T-helper 22 cell (primary cell): ENCODE measurements around the gene FAM180A.
"Not testable (repeated sequence)": the region's sequence is repeated elsewhere in the genome, so short reads cannot be mapped to it uniquely, and the experiment has no call there.

Experiments
- DNase-seq: peaks from one replicate; pipeline ENCODE4 v3.0.0-alpha.2; 2020; ENCODE audit warnings: low read depth

Gene FAM180A

DNA sequence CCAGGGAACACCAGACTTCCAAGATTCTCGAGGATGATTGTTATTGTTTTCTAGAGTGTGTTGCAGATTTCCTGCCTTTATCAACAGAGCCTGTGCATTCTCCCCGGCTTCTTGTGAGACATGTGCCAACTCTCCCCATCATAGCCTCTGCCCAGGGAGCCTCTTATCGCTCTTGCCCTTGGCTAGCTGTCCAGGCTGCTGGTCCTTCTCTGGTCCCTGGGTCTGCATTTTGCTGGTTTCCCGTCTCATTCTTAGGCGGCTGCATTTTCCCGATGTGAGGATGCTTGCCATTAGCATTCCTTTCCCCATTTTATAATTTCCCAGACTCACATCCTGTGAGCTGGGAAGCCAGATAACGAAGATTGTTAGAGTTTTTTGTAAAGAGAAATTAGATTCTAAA is 35.8 kb downstream of the FAM180A start:
- DNase-seq = no peak

DNA sequence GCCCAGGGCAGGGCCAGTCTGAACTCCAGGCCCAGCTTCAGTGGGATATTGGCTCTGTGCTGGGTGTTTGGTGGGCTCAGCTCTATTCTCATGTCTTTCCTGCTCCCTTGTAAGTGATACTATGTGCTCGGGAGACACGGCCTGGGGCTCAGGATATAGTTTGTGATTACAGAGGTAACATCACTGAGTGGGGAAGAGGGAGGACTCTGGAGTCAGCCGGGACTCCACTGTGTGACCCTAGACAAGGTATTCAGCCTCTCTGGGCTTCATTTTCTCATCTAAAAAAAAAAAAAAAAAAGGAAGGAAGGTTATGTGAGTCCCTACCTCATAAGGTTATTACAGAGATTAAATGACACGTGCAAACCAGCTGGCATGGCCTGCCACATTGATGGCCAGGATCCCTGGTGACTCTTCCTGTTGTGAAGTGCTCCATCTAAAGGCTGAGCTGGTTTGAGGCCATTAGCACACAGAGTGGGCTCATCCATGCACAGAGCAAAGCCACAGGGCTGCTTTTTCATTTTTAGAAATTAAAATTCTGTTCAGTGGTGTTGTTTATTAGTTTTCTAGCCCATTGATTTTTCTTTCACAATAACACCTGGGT is 36.3 kb downstream of the FAM180A start:
- DNase-seq = no peak

DNA sequence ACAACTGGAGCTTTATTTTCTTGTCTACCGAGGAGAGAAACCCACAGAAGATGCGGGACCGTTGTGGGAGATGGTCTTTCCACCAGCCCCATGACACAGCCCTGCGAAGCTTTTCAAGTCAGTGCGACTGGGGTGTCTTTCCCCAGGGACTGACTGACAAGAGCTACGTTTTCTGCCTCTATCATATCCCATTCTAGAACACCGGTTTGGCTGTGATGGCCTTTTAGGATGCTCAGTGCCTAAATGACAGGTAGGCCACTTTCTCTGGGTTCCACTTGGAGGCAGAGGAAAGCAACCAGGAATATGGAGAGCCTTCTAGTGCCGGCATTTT is 37.5 kb downstream of the FAM180A start:
- DNase-seq = no peak

DNA sequence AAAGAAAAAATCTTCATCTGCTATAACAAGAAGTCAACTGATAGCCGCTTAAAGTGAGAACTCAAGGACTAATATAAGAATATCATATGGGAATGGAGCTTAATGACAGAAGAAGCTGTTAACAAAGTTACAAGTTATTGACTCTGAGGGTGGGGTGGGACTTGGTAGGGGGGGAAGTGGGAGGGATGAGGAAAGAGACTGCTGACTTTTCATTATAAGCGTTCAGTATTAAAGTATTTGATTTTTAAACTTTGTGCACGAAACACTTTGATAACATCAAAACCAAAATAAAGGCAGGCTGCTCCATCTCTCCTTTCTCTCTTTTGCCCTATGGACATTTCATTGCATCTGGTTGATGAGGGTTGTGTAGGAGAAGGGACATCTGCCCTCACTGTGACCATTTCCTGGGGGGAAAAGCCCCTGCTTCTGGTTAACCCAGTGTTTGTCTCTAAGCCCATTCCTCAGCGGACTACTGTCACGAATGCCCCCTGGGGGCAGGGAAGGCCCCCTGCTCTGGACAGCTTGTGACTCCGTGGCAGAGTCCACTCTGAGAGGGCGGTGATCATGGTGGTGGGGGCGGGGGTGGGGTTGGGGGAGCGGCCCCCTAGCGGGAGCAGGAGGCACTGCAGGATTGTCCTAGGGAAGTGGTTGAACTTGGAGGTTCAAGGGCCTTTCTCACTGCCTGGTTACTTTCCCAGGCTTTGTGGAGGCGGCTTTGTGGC is 38.0 kb downstream of the FAM180A start:
- no peak for DNase-seq

DNA sequence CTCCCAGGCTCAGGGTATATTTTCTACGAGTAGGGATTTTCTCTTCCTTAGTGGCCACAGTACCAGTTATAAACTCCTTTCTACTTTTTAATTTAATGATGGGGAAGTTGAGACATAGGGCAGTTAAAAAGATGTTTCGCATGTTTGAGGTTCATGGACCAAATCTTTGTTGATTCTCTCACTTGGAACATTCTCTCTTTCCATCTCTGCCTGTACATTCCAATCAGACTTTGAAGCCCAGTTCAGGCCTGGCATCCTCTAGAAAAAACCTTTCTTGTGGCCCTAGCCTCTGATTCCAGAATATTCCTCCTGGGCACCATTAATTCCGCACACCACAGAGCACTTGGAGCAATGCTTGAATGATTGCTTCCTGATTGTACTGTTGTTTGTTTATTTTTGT is 39.1 kb downstream of the FAM180A start:
- DNase-seq = no peak

DNA sequence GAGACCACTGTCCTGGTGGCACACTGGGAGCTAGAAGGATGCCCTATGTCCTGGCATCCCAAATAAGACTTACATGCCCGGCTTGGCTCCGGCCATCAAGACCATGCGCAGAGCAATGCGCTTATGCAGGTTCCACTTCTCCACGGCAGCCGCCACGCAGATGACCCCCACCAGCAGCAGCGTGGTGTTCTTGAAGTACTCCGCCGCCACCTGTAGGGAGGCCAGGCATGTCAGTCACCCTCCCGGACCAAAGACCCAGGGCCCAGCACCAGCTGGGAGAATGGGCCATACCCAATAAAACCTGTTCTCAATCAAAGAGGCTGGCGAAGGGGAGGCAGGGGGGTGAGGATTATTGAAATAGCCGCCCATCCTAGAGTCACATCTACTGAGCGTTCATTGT is 40.6 kb downstream of the FAM180A start:
- DNase-seq = no peak

DNA sequence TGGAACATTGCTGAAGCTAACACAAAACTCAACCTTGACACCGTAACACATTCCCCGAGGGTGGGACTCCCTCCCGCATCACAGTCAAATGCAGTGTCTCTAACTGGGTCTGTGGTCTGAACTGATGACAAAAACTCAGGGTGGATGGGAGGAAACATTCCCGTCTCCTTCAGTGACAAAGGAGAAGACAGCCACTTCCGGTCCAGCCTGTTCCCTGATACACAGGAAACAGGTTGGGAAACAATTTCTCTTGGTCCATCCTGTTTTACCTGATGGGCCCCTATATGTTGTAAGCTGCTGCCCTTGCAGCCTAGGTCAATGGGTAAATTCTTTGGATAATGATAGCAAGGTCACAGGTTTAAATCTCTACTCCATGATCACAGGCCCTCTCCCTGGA is 41.0 kb downstream of the FAM180A start:
- DNase-seq = no peak

DNA sequence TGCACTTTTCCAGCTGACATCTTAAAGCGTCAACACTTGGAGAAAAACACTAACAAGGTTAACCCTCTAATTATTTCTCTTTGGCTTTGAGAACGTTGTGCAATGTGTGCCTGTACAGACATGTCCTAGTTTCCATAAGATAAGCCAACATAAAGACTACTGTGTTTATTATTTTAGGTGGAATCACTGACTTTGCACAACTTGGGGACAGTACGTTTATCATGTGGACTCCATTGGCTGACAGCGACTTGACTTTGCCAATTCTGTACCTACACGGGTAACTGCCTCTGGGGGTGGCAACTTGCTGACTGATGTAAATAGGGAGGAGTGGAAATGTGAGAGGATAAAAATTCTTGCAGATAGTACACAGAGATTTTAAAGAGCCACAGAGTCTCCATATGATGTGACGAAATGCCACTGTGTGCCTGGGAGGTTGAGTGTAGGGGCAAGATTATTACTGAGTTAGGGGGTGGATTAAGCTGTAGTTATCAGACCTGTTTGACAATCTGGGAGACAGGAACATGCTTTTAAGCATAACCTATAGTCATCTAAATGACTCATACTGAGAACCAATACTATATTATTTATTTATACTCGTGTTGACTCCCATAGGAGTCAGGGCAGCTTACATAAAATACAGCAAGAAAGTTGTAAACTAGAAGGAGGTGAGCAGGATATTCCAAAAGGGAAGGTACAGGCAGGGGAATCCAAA is 41.6 kb downstream of the FAM180A start:
- DNase-seq = no peak

DNA sequence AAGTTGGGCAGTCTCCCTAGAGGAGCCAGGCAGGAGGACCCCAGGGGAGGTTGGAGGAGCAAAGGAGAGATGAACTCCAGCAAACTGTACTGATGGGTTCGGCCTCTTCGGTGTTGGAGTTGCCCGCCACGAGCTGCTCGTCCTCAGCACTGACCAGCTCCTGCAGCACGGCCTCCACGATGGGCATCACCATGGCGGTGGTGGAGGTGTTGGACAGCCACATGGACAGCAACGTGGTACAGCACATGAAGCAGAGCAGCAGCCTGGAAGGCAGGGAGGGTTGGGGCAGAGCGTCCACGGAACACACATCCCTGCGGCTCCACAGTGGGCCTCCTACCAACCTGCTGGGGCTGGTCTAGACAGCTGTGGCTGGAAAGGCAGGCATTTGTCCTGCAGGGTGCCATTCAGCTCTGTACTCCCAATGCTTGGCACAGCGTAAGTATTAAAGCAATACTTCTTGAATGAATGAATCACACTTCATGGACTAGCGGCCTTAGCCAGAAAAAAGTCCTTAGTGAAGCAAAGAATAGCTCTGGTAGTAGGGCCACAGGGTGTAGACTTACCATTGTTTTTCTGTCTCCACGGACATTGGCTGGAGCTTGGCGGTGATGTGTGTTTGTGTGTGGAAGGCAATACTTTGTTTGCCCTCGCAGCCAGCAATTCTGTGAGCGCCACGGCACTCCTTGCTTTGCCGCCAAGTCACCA is 42.4 kb downstream of the FAM180A start:
- DNase-seq = no peak

DNA sequence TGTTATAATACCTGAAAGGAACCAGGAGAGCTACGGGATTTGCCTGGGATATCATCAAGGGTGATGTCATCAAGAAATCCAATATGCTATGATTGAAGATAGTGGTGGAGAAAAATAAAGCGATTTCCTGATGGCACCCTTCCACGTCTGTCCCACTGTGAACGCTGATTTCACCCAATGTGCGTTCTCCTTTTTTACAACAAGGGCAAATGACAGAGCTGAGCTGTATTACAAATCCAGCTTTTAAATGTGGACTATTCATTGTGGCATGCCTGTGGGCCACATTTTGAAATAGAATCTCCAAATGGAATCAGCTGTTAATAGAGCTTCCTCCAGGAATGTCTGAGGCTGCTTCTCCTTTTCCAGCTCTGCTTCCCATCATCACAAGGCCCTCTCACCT is 43.9 kb downstream of the FAM180A start:
- DNase-seq = no peak

DNA sequence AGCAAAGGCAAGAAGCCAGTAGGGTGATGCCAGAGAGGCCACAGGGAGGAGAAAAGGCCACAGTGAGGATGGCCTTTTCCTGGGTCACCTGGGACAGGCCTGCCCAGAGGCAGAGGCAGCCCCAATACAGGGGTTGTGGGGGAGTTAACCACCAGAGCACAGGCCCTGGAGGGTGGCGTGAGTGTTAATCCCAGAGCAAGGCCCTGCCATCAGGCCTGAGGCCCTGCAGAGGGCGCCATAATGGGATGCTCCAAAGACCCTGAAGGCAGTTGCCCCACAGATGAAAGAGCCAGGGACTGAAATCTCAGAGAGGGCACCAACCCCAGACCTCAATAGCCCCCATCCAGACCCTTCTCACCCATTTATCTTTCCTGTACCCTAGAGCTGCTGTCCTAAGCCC is 44.5 kb downstream of the FAM180A start:
- no peak for DNase-seq

DNA sequence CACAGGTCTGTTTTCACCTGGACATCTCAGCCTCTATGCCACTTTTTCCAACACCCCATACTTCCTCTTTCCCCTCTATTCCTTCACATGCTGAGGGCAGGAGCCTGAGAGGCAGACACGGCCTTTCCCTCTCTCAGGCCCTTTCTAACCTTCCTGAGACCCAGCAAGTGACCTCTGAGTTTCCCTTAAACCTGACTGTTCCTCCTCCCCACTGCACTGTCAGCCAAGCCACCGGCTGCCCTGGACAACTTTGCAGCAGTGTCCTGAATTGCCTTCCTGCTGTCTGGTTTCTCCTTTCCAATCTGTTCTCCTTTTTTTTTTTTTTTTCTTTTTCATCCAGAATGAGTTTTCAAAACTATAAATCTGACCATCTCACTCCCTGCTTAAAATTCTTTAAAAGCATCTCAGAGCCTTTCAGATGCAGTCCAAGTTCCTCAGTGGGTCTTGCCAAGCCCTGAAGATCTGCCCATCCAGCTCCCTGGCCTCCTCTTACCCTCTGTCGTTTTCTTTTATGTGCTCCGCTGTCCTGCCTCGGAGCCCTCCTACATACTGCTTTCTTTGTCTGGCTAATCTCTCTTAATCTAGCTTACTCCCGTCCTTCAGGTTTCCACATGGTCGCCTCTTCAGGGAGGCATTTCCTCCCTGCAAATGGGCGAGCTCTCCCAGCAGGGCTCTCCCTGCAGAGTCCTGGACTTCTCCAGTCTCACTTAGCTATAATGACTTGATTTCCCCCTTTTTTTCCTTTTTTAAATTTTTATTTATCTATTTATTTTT is 51.1 kb downstream of the FAM180A start:
- DNase-seq = no peak

DNA sequence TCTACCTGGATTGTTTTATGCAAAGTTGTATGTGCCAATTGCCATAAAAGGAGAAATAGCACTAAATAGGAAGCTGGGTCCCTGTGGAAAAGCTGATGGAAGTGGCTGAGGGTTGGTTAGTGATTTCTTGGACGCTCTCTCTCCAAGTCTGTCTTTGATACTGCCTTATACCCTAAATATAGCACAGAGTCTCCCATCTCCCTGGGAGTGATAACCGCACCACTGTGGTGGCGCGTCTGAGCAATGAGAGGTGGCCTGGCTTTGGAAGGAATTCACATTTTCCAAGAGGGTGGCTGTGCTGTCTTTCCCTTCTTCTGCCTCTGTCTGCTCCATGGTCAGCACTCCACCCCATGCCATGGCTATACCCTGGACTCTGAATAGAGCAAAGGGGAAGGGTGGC is 55.1 kb downstream of the FAM180A start:
- DNase-seq = no peak

DNA sequence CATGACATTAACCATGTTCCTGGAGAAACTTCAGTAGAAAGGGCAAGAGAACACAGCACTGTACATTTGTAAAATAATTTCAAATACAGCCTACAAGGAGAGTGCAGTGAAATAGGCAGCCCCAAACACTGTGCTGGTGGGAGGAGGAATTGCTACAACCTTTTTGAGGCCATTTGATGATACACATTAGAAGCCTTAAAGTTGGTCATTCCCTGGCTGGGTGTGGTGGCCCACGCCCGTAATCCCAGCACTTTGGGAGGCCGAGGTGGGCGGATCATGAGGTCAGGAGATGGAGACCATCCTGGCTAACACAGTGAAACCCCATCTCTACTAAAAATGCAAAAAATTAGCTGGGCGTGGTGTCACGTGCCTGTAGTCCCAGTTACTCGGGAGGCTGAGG is 56.0 kb downstream of the FAM180A start:
- DNase-seq = not testable (repeated sequence)

DNA sequence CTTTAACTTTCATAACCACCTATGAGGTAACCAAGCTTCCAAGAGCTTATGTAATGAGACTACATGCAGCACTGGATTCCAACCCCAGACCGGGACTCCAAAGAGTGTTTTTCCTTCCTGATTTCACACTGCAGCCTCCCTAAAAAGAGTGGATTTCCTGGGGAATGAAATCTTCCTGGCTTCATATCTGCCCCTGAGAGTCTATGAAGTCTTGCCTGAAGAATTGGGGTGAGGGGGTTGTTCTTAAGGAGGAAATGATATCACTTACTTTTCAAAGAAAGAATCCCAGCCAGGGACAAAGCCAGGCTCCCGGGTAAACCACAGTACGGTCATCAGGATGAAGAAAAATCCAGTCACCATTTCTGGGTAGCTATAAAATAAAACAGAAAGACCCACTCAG is 56.6 kb downstream of the FAM180A start:
- DNase-seq = no peak

DNA sequence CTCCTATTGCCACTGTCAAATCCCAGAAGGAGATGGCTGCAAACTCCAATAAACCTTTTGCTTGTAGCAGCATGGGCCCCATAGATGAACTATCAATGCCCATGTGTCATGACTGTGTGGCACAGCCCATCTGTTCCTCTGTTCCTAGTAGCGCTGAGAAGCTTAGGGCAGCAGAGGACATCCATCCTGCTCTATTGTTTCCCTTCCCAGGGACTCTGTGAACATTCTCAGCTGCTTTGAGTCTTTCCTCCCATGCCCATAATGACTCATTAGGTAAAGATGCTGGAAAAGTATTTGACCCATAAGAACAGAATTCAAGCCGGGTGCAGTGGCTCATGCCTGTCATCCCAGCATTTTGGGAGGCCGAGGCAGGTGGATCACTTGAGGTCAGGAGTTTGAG is 58.0 kb downstream of the FAM180A start:
- no peak for DNase-seq

DNA sequence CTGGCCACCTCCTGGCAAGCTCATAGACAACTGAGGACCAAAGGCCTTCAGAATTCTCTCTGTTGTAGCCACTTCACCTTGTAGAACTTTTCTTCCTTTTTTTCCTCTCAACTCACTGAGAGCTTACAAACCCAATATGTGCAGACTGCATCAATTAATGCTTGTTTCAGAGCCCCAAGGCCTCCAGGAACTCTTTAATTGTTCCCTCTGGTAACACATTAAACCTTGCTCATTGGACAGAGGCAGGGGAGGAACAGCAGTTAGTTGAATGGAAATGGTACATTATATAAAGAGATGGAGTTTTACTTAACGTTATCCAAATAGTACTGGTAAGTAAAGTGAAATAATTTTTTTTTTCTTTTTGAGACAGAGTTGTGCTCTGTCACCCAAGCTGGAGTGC is 61.1 kb downstream of the FAM180A start:
- DNase-seq = no peak

DNA sequence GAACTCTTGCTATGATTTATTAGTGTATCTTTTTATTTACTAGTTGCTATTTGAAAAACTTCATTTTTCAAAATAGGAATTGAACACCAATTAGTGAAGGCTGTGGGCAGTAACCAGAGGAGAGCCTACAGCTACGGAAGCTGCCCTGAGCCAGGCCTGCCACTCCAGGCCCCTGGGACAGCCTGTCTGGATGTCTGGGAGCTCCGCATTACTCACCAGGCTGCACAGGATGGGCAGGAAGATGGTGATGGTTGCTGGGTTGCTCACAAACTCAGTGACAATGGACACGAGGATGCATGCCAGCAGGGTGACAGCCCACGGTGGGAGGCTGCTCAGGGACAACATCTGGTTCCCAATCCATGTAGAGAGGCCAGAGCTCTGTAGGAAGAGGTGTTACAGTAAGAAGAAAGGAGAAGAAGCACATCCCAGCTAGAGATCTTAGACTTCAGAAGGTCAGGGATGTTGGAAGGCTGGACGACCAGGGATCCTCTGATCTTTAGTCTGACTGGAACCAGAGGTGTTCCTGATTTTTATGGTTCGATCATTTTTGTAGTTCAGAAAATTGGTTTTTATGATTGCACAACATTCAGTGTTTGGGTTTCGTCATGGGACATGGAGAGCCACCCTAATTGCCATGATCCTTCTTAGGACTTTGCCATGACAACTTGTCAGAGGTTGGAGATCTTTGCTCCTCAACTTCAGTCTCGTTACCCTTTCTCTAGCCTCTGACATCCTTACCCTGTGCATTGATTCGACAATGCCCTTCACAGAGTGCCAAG is 63.1 kb downstream of the FAM180A start:
- DNase-seq = no peak

DNA sequence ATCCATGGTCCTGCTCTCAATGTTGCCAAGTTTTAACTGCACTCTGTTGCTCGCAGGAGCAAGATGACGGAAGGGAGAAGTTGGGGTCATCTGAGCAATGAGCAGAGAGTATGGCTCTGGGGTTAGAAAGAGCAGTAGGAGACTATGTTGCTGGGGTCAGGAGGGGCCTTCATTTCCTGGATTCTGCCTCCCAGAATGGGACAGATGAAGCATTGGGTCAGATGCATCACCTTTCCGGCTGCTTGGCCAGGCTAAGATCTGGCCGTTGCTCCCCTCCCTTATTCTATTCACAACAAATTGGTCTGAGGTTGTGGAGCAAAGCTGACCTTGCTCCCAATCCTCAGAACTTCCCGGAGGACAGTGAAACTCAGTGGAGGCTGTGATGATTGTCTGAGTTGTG is 63.9 kb downstream of the FAM180A start:
- no peak for DNase-seq

DNA sequence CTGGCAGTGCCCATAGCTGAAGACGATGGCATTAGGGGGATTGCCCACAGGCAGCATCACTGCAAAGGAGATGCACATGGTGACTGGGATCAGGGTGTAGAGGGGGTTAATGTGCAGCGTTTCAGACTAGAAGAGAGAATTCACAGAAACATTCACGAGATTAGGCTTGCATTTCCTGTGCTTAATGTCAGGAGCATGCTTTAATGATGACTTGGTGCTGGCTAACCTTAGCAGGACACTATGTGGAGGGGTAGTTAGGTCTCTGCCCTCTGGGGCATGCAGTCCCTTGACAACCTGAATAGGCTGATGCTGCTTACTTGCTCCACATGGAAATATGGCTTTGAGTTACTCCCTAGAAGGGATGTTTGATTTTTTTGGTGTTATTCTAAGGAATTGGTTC is 64.5 kb downstream of the FAM180A start:
- no peak for DNase-seq

DNA sequence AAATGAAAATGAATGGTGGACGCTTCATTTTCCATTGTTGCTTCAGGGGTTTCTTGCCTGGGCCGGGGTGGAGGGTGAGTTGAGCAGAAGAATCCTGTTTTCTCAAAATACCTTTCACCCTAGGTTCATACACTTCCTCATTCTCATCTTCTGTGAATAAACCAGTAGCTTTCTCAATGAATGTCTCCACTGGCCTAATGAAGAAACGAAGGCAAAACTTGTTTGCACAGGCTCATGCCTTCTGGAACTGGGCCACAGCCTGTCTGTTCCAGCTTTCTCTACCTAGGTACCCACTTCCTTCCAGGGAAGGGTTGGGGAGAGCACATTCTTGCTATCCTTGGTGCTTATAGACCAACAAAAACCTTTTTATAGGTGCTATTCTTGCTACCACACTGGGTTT is 65.0 kb downstream of the FAM180A start:
- DNase-seq = no peak

DNA sequence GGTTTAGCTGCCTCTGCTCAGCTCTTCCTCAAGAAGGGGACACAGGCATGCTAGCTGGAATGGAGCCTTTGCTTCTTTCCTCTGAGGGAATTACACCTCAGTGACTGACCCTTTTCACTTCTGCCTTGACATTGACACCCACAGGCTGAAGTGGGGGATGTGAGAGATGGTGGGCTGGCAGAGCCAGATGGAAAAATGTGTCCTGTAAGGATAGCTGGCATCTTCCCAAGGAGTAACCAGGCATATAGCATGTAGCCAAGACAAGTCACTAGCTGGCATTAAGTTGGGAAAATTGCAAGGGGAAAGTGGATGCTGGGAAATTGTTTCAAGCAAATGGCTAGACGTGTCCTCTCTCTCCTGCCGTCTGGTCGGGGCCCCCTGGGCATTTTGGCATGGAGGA is 66.4 kb downstream of the FAM180A start:
- DNase-seq = no peak
